Measurements from ENCODE around the gene DCC. TPM values are rescaled to one million over a fixed set of nuclear protein-coding genes. Genes with fewer than 3 reads are reported as not detected.

Gene DCC
- polyA plus RNA-seq, 1 donor (not counting 4 experiments of a cell fraction or from before 2014, with no cell fraction given): not detected

- no peak overlapping the region for H3K9ac ChIP-seq (ENCODE audit: control insufficient read depth, extremely low read depth, insufficient read depth, low read length)
- no peaks in the 10 kb centered on the region for H3K79me2 ChIP-seq (ENCODE audit: control insufficient read depth, insufficient read depth, low read length)
- no peak for FAIRE-seq
- no peak for DNase-seq (ENCODE audit: low read depth, low spot score)
- H2AFZ ChIP-seq (ENCODE audit: control insufficient read depth, low read length): no peak overlapping the region
- H3K9me1 ChIP-seq (ENCODE audit: control insufficient read depth, extremely low read depth, insufficient read depth, low read length): no peaks in the 10 kb centered on the region
- H3K36me3 ChIP-seq (ENCODE audit: control insufficient read depth in 2 of 2, extremely low read depth in 1 of 2, insufficient read depth in 2 of 2, low read length in 2 of 2): no peaks in the 10 kb centered on the region
- dilution Hi-C loops (cut with MboI; ENCODE audit: extremely low pct_ligation_motif_present, low sequenced_read_pairs): no loop called here
- no peak overlapping the region for H3K4me2 ChIP-seq (ENCODE audit: control insufficient read depth, extremely low read depth, insufficient read depth, low read depth, low read length)
- H3K4me1 ChIP-seq (ENCODE audit: control insufficient read depth, extremely low read depth, insufficient read depth, low read length): no peaks in the 10 kb centered on the region
- TF ChIP-seq EZH2 (IDR thresholded peaks at IDR 0.05; ENCODE audit: low read length) (no peak), CTCF (optimal IDR thresholded peaks at IDR 0.05 in 1 of 3, IDR thresholded peaks at IDR 0.05 in 1 of 3, conservative IDR thresholded peaks at IDR 0.05 in 1 of 3; ENCODE audit: extremely low read depth in 1 of 3, insufficient read depth in 2 of 3, low read length in 3 of 3) (no peak)
- H3K27ac ChIP-seq (ENCODE audit: control insufficient read depth, insufficient read depth, low read length): no peak overlapping the region
- H3K27me3 ChIP-seq (ENCODE audit: control insufficient read depth, extremely low read depth, insufficient read depth, low read length): no peaks in the 10 kb centered on the region
- H3K4me3 ChIP-seq (ENCODE audit: control insufficient read depth in 2 of 3, extremely low read depth in 1 of 3, insufficient read depth in 2 of 3, low read depth in 1 of 3, low read length in 3 of 3): no peak overlapping the region
- no peaks in the 10 kb centered on the region for H4K20me1 ChIP-seq (ENCODE audit: control insufficient read depth, extremely low read depth, insufficient read depth, low read length)
- H3K9me3 ChIP-seq (ENCODE audit: control insufficient read depth, low read depth, low read length): no peaks in the 10 kb centered on the region
These were observed 794.7 kb downstream of the DCC start for GRCh38 chr18:53134711-53135110.

GRCh38 chr18:53135654-53136053, 795.7 kb downstream of the DCC start:
- Histone ChIP-seq H2AFZ (ENCODE audit: control insufficient read depth, low read length) (no peak overlapping the region), H3K27ac (ENCODE audit: control insufficient read depth, insufficient read depth, low read length) (no peak overlapping the region), H3K9me1 (ENCODE audit: control insufficient read depth, extremely low read depth, insufficient read depth, low read length) (no peaks in the 10 kb centered on the region), H3K79me2 (ENCODE audit: control insufficient read depth, insufficient read depth, low read length) (no peaks in the 10 kb centered on the region), H3K4me2 (ENCODE audit: control insufficient read depth, extremely low read depth, insufficient read depth, low read depth, low read length) (no peak overlapping the region), H4K20me1 (ENCODE audit: control insufficient read depth, extremely low read depth, insufficient read depth, low read length) (no peaks in the 10 kb centered on the region), H3K4me1 (ENCODE audit: control insufficient read depth, extremely low read depth, insufficient read depth, low read length) (no peaks in the 10 kb centered on the region), H3K36me3 (ENCODE audit: control insufficient read depth in 2 of 2, extremely low read depth in 1 of 2, insufficient read depth in 2 of 2, low read length in 2 of 2) (no peaks in the 10 kb centered on the region), H3K4me3 (ENCODE audit: control insufficient read depth in 2 of 3, extremely low read depth in 1 of 3, insufficient read depth in 2 of 3, low read depth in 1 of 3, low read length in 3 of 3) (no peak overlapping the region), H3K9me3 (ENCODE audit: control insufficient read depth, low read depth, low read length) (no peaks in the 10 kb centered on the region), H3K27me3 (ENCODE audit: control insufficient read depth, extremely low read depth, insufficient read depth, low read length) (no peaks in the 10 kb centered on the region), H3K9ac (ENCODE audit: control insufficient read depth, extremely low read depth, insufficient read depth, low read length) (no peak overlapping the region)
- dilution Hi-C loops (cut with MboI; ENCODE audit: extremely low pct_ligation_motif_present, low sequenced_read_pairs): no loop called here
- TF ChIP-seq EZH2 (IDR thresholded peaks at IDR 0.05; ENCODE audit: low read length) (no peak), CTCF (optimal IDR thresholded peaks at IDR 0.05 in 1 of 3, IDR thresholded peaks at IDR 0.05 in 1 of 3, conservative IDR thresholded peaks at IDR 0.05 in 1 of 3; ENCODE audit: extremely low read depth in 1 of 3, insufficient read depth in 2 of 3, low read length in 3 of 3) (no peak)
- FAIRE-seq (no peak), DNase-seq (ENCODE audit: low read depth, low spot score) (no peak)

Measured in keratinocyte (primary cell).